HEK293T (cell line): ENCODE results near the gene KCNT1.

Experiments used
- BHLHE40 ChIP-seq: fragments of 450-650 bp; IDR thresholded peaks from 2 replicates; pipeline ENCODE4 v1.6.1; 2016; ENCODE audit warnings: mild to moderate bottlenecking, moderate library complexity, borderline replicate concordance
- ELF4 ChIP-seq: fragments of 450-650 bp; IDR thresholded peaks from 2 replicates; pipeline ENCODE4 v1.6.1; 2017; ENCODE audit warnings: antibody characterized with exemption
- FOXA1 ChIP-seq: fragments of 450-650 bp; IDR thresholded peaks from 2 replicates; pipeline ENCODE4 v1.6.1; 2016; ENCODE audit warnings: mild to moderate bottlenecking
- FOXM1 ChIP-seq: fragments of 450-650 bp; IDR thresholded peaks from 2 replicates; pipeline ENCODE4 v1.6.1; 2017; ENCODE audit warnings: mild to moderate bottlenecking, borderline replicate concordance
- HDGF ChIP-seq: fragments of 450-650 bp; IDR thresholded peaks from 2 replicates; pipeline ENCODE4 v1.6.1; 2017; ENCODE audit warnings: antibody characterized with exemption, borderline replicate concordance
- L3MBTL2 ChIP-seq: fragments of 450-650 bp; conservative IDR thresholded peaks from 2 replicates; pipeline ENCODE4 v1.6.1; 2016; ENCODE audit warnings: mild to moderate bottlenecking
- SP1 ChIP-seq: fragments of 450-650 bp; IDR thresholded peaks from 2 replicates; pipeline ENCODE4 v1.6.1; 2017
- SUZ12 ChIP-seq: fragments of 450-650 bp; IDR thresholded peaks from 2 replicates; pipeline ENCODE4 v1.6.1; 2016; ENCODE audit warnings: mild to moderate bottlenecking

- TF ChIP-seq SP1 (no peak), FOXA1 (no peak), L3MBTL2 (no peak), ELF4 (no peak), BHLHE40 (no peak), HDGF (no peak), FOXM1 (no peak), SUZ12 (no peak)
Observed at GRCh38 chr9:135698767-135699166, 3.2 kb upstream of the KCNT1 start.
